Gastrocnemius medialis (tissue), 4 donors: ENCODE data around the gene BUB1.

Experiments used
- POLR2A ChIP-seq, 2 donors: fragments of 450-650 bp; IDR thresholded peaks; one replicate each; pipeline ENCODE4 v1.6.1; 2017; ENCODE audit warnings: antibody characterized with exemption in 2 of 2, mild to moderate bottlenecking in 2 of 2, moderate library complexity in 2 of 2
- TF ChIP-seq, protein P1 (sequence below), 5 experiments: fragments of 450-650 bp in 3 of 5; fragments of 200-600 bp in 2 of 5; sonication (generic) in 2 of 5; IDR thresholded peaks in 4 of 5; conservative IDR thresholded peaks in 1 of 5; 1 replicate in 4 of 5; 2 replicates in 1 of 5; pipeline ENCODE4 v1.5.1; 2016 to 2019; ENCODE audit warnings: antibody characterized with exemption in 5 of 5, mild to moderate bottlenecking in 3 of 5, moderate library complexity in 3 of 5

DNA sequence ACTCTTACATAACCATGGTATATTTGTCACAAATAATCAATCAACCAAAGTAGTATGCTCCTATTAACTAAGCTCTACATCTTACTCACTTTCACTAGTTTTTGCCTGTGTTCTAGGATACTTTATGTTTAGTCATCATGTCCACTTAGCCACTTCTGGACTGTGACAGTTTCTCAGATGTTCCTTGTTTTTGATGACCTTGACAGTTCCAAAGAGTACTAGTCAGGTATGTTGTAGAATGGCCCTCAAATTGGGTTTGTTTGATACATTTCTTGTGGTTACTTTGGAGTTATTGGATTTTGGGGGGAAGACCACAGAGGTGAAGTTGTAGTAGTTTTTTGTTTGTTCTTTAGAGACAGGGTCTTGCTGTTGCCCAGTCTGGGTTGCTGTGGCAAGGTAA is 35.5 kb downstream of the BUB1 start:
- TF ChIP-seq, protein P1, sequence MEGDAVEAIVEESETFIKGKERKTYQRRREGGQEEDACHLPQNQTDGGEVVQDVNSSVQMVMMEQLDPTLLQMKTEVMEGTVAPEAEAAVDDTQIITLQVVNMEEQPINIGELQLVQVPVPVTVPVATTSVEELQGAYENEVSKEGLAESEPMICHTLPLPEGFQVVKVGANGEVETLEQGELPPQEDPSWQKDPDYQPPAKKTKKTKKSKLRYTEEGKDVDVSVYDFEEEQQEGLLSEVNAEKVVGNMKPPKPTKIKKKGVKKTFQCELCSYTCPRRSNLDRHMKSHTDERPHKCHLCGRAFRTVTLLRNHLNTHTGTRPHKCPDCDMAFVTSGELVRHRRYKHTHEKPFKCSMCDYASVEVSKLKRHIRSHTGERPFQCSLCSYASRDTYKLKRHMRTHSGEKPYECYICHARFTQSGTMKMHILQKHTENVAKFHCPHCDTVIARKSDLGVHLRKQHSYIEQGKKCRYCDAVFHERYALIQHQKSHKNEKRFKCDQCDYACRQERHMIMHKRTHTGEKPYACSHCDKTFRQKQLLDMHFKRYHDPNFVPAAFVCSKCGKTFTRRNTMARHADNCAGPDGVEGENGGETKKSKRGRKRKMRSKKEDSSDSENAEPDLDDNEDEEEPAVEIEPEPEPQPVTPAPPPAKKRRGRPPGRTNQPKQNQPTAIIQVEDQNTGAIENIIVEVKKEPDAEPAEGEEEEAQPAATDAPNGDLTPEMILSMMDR (IDR thresholded peaks at IDR 0.05 in 4 of 5, conservative IDR thresholded peaks at IDR 0.05 in 1 of 5): no peak
- TF ChIP-seq POLR2A (IDR thresholded peaks at IDR 0.05): no peak
